HG02571 (cell line): ENCODE results near the gene CNTF.

ENCODE experiments used
- ATAC-seq: cut with Tn5 transposase; IDR thresholded peaks from one replicate; pipeline ENCODE4 v1.9.1; 2021; ENCODE audit warnings: mild to moderate bottlenecking, moderate library complexity; ENCODE audit not compliant: unreplicated experiment

The CNTF gene

DNA sequence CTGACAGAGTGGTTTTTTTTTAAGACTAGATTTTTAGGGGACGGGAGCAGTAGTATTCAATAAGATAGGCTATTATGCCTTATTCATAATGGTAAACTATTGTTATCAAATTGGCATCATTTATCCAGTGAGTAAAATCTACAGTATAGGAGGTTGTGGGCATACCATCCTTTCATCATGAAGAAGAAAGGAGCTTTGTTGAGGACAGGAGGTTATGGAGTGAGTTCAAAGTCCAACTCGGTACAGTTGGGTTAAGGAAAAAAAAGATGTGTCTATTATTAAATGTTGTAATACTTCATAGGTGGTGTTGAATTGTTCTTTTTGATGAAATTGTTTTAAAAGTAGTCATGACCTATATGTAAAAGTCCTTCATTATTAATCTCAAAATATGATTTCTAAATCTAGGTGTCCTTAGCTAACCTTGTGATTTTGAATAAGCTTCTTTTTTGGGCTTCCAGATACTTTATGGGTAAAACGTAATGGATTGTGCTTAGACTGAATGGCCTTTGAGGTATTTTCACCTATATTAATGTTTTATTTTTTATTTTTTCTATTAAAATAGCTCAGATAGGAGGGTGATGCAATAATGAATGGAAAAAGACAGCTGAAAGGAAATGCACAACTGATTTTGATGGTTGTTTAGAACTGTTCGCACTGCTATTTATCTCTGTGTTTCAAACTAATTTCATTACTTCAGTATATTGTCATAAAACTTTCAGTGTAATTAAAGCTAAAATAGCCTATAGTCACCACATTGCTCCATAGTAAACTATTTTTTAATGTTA lies 15.3 kb upstream of the CNTF start:
- no peak for ATAC-seq

DNA sequence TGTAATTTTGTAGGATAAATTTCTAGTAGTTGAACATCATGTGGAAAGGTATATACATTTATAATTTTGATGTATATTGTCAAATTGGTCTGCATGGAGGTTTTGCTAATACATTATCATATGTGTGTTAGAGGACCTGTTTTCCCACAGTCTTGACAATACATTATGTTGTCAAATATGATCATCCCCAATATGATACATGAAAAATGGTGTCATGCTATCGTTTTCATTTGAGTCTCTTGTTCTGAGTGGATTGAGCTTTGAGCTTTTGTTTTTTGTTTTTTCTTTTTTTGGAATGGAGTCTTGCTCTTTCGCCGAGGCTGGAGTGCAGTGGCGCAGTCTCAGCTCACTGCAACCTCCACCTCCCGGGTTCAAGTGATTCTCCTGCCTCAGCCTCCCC lies 14.1 kb upstream of the CNTF start:
- no peak for ATAC-seq

GRCh38 chr11:58609723-58610122 lies 12.7 kb upstream of the CNTF start:
- no peak for ATAC-seq

DNA sequence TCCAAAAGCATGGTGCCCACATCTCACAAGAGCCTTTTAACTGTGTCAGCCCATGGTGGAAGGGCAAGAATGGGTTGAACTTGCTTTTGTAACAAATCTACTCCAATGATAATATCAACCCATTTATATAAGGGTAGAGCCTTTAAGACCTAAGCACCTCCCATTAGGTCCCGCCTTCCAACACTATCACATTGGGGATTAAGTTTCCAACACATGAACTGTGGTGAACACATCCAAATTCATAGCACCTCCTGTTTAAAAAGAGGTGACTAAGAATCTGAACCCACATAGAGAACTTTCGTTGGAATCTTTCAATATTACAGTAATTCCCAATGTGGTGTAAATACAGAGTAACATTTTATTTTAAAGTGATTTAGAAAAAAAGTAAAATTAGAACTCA lies 9.2 kb upstream of the CNTF start:
- ATAC-seq: no peak

DNA sequence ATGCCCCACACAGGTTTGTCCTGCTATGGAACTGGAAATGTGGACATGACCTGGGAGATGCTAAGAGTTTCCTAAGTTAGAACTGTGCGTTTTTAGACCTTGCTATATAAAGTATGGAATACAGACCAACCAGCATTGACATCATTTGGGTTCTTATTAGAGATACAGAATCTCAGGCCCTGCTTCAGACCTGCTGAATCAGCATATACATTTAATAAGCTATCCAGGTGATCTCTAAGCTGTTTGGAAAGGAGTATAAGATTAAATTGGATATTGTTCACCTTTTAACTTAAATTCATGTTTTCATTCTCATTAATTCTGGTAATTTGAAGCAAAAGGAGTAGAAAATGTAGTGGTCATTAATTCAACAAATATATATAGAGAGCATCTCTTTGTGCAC lies 6.9 kb upstream of the CNTF start:
- ATAC-seq: no peak

DNA sequence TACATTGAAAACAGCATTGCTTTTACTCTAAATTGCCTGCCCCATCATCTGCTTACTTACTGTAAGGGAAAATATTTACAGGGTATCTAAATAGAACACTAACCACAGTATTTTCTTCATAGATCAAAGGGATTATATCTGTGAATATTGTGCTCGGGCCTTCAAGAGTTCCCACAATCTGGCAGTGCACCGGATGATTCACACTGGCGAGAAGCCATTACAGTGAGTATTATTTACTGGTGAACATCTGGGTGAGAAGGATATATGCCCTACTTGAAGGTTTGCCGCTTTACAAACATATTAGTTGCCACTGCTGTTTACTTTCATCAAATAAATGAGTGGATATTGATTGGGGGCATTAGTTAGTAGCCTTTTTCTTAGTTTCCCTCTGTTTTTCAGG lies 5.9 kb upstream of the CNTF start:
- no peak for ATAC-seq

- no peak for ATAC-seq
Observed at GRCh38 chr11:58617976-58618557, 4.4 kb upstream of the CNTF start.

DNA sequence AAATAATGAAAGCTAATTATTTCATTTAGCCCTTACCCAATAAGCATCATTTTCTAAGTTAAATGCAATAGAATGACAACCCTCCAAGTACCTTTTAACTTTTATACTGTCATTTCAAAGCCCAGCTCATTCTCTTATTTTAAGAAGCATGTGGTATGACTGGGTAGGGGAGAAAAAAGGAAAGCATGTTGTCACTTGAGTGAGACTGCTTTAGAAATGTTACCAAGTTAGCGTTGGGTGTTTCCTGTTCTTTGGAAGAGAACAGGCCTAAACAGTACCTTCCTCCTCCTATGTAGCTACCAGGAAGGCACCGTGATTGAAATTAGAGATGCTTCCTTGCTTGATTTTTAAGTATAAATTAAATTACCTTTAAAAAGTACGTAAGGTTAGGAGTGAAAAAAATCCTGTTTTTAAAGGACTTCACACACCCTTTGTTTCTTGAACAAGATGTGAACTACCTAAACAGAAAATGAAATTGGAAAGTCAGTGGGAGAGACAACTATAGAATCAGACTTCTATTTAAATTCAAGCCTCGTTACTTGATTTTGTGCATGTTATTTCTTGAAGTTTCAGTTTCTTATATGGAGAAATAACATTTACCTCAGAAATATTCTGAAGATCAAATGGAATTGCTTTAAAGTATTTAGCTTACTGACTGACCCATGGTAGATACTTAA lies 741 bp upstream of the CNTF start:
- ATAC-seq: no peak

DNA sequence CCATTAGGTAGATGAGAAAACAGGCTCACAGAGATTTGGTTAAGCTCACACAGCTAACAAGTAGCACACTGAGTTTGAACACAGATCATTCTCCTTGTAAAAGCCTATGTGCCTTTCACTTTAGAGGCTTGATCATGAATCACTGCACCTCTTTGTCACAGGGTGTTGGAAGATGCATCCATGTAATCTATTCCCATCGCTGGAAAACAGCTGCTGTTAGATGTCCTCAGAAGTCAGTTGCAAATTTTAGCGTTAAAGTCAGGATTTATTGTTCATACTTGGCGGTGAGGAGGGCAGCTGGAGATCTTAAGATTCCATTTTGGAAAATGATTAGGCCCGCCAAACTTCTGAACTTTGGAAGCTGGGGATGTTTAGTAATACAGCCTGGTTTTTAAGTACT lies 2.6 kb downstream of the CNTF start:
- ATAC-seq: no peak

- no peak for ATAC-seq
Observed at GRCh38 chr11:58625826-58626460, 3.5 kb downstream of the CNTF start.

DNA sequence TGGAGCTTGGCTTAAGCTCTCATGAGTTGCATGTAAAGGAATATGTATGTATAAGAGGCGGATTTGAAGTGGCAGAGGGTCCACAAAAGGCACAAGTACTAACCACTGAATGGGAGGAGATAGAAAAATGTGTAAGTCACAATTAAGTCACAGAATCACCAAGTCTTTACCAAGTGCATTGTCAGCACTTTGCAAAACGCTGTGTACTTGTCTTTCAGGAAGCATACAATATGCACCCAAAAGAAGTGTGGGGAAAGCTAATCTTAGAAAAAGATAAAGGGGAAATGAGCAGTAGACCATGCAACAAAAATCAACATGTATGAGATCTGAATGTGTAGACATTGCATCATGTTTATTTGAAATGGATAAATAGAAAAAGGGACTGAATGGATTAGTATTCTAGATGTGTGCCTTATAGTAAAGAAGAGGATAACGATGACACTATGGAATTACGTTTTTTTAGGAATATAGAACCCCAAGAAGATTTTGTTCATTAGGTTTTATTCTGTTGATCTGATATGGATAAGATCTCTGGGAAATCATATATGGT lies 4.5 kb downstream of the CNTF start:
- ATAC-seq: no peak

DNA sequence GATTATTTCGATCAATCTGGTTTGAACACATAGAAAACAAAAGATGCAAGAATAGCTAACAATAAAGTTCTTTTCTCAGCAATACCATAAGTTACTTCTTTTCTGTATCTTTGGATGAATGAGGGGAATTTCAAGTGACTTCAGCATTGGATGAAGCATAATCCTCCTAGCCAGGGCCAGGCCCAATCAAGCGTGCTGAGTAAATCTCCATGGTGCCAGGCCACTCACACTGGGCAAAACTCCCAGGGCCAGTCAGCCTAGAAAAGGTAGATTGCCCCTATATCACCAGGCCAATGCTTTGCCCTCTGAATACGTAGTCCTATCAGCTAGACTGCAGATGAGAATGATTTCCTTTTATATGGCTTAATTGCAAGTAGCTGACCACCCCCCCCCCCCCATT lies 6.0 kb downstream of the CNTF start:
- ATAC-seq: no peak

DNA sequence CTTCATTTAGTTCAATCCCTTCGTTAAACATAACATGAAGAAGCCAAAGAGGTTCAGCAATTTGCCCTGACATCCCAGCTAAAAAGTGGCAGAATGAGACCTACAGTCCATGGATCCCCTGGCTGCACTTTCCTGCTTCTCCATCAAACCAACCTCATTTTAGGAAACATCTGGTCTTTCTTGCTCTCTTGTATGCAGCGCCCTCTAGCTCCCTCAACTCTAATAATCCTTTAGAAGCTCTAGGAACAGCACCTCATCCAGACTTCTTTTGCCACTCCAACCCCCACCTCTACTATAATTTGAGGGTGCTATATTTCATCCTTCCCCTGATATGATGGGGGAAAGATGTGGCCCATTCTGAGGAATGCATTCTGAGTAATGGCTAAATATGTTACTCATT lies 7.4 kb downstream of the CNTF start:
- ATAC-seq: no peak

GRCh38 chr11:58631378-58631777 lies 8.9 kb downstream of the CNTF start:
- ATAC-seq: no peak

DNA sequence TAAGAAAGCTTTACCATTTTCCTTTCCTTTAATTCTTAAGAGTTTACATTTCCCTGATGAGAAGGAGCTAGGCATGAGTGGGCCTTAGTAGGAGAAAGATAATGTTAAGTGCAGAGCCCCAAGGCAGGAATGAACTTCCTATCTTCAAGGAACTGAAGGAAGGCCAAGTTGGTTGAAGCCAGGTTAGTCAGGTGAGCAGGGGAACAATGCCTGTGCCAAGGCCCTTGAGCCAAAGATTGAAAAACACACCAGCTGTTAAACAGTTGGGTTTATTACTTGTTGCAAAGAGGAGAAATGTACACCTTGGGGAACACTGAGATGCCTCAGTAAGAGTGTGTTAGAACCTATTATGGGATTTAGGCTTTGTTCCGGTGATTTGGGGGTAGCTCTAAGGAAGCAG lies 10.0 kb downstream of the CNTF start:
- no peak for ATAC-seq

GRCh38 chr11:58636587-58636986 lies 14.1 kb downstream of the CNTF start:
- no peak for ATAC-seq

GRCh38 chr11:58637371-58637770 lies 14.9 kb downstream of the CNTF start:
- no peak for ATAC-seq

DNA sequence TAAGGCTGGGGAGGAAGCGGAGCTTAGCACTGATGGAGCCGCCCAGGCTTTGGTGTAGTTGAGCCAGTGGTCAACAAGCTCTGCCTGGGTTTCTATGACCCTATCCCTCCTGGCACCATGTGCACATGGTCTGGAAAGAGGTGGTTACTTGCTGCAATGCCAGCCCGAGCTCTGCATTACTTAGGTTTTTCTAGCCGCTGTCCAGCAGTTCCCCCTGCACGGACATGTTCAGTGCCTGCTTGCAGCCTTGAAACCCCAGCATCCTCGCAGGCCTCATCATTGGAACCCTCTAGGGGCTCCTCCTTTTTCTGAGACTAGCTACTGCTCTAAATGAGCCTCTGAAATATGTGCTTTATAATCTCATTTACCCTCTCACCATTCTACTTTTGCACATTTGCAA lies 16.6 kb downstream of the CNTF start:
- no peak for ATAC-seq

GRCh38 chr11:58639669-58640068 lies 17.2 kb downstream of the CNTF start:
- ATAC-seq: no peak

DNA sequence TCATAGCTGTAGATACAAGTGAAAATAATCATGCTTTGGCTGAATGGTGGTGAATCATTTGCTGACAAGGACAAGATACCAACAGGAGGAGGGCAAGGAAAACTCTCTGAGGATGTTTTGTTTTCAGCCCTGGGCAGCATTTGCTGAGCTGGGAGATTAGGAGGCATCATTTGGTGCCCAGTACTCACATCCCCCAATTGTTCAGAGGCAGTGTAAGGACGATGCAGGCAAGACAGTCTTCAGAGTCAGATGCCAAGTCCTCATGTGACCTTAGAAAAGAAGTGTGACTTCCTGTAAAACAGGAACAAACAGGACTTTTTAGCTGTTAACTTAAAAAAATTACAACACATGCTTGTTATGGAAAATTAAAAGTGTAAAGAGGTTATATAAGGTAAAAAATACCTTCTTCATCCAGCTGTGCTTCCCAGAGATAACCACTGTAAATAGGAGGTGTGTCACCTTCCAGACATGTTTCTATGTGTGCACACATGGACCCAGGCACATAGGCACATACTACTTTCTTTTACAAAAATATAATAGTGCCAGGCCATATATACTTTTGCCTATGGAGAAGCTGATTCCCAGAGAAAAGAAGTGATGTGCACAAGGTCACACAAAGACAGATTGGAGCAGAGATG lies 18.0 kb downstream of the CNTF start:
- ATAC-seq: no peak

DNA sequence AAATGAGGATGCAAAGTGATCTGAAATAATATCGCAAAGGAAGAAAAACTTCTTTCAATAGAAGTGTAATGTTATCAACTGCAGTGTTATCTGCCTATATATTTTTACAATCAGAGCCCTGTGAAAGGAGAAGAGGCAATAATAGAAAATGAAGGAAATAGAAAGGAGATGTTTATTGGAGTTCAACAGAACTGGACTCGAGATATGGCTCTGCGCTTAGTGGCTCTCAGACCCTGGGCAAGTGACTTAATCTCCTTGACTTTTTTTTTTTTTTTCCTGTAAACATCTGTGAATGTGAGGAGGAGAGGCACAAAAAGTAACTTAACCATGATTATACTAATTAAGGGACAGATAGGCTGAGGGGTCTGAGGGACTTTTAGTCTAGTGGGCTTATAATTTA lies 18.9 kb downstream of the CNTF start:
- no peak for ATAC-seq
